GM21717 (cell line): ENCODE results near the gene OR4C3.
"Not testable (repeated sequence)": the region's sequence is repeated elsewhere in the genome, so short reads cannot be mapped to it uniquely, and the experiment has no call there.

ENCODE experiments used
- ATAC-seq: cut with Tn5 transposase; IDR thresholded peaks from one replicate; pipeline ENCODE4 v1.9.1; 2021; ENCODE audit warnings: mild to moderate bottlenecking, moderate library complexity; ENCODE audit not compliant: unreplicated experiment

The OR4C3 gene

GRCh38 chr11:48324620-48325019 lies at the start of gene OR4C3:
OR4C3 (plus strand) TSS chr11:48324920; CDS start chr11:48325022, 102 bp downstream.
- ATAC-seq = not testable (repeated sequence)

- ATAC-seq = no peak
Measured at GRCh38 chr11:48305923-48306322, 18.8 kb upstream of the OR4C3 start, which contains the start of gene OR4S1. OR4S1 (plus strand) TSS chr11:48306223; CDS start chr11:48306223, 0 bp downstream.

GRCh38 chr11:48307760-48308386 lies 16.8 kb upstream of the OR4C3 start:
- peak; percentile 83 for ATAC-seq

- ATAC-seq = not testable (repeated sequence)
Measured at GRCh38 chr11:48313590-48313989, 11.1 kb upstream of the OR4C3 start.

GRCh38 chr11:48319813-48320212 lies 4.9 kb upstream of the OR4C3 start:
- ATAC-seq = not testable (repeated sequence)

- ATAC-seq = no peak
Measured at GRCh38 chr11:48341466-48341865, 16.7 kb downstream of the OR4C3 start.

- not testable (repeated sequence) for ATAC-seq
Measured at GRCh38 chr11:48342505-48342904, 17.8 kb downstream of the OR4C3 start.

- not testable (repeated sequence) for ATAC-seq
Measured at GRCh38 chr11:48346286-48346685, 21.6 kb downstream of the OR4C3 start.

- no peak for ATAC-seq
Measured at GRCh38 chr11:48354013-48354412, 29.3 kb downstream of the OR4C3 start.

- ATAC-seq = no peak
Measured at GRCh38 chr11:48354677-48355076, 30.0 kb downstream of the OR4C3 start.

- not testable (repeated sequence) for ATAC-seq
Measured at GRCh38 chr11:48361289-48361688, 36.6 kb downstream of the OR4C3 start.

- ATAC-seq = no peak
Measured at GRCh38 chr11:48366365-48366764, 41.6 kb downstream of the OR4C3 start, which contains the start of gene OR4C5. OR4C5 (minus strand) TSS chr11:48366465; CDS start chr11:48366465, 0 bp downstream.
